Measurements from ENCODE around the gene GCN1.
"Not testable (repeated sequence)": the region's sequence is repeated elsewhere in the genome, so short reads cannot be mapped to it uniquely, and the experiment has no call there.

GCN1 gene

GRCh38 chr12:120194534-120195395 is at the start of gene GCN1:
GCN1 (minus strand) TSS chr12:120194715; CDS start chr12:120194697, 18 bp downstream.
- peak; percentile 86 for DNase-seq (ENCODE audit: low spot score)

GRCh38 chr12:120242971-120243699 is 48.6 kb upstream of the GCN1 start:
- no peak for DNase-seq (ENCODE audit: low spot score)

DNA sequence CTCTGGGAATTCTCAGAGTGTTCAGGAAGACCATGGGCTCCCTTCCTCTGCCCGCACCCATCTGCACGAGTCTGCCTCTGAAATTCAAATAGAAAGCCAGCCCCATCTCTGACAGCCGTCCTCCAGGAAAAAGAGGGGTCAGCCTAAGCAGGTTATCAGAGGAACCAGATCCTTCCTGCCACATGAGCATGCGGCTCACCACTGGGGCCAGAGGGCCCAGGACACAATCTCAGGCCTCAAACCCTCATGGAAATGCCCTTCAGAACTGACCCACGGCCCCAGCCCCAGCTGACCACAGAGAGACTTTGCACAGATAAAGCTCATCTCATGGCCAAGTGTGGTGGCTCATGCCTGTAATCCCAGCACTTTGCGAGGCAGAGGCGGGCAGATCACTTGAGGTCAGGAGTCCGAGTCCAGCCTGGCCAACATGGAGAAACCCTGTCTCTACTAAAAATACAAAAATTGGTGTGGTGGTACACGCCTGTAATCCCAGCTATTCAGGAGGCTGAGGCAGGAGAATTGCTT is 47.8 kb upstream of the GCN1 start:
- no peak for DNase-seq (ENCODE audit: low spot score)

GRCh38 chr12:120241561-120242274 is 47.2 kb upstream of the GCN1 start:
- DNase-seq (ENCODE audit: low spot score) = no peak

GRCh38 chr12:120240495-120240833 is 45.9 kb upstream of the GCN1 start:
- no peak for DNase-seq (ENCODE audit: low spot score)

- no peak for DNase-seq (ENCODE audit: low spot score)
These were observed 45.4 kb upstream of the GCN1 start for GRCh38 chr12:120239776-120240494.

DNA sequence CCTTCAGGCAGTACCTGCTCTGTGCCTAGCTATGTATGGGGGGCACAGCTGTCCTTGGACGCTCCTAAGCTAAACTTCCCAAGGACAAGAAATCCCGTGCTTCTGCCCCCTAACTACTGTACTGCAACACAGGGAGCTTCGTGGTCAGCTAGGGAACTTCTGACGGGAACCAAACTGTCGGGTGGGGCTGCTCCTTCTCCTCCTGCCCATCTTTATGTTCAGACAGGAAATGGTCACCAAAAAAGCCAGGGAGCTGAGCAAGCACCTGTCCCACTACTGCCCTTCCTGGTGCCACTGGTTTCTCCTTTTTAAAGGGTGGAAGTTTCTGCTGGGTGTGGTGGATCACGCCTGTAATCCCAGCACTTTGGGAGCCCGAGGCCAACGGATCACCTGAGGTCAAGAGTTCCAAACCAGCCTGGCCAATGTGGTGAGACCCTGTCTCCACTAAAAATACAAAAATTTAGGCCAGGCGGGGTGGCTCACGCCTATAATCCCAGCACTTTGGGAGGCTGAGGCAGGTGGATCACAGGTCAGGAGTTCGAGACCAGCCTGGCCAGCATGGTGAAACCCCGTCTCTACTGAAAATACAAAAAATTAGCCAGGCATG is 44.4 kb upstream of the GCN1 start:
- no peak for DNase-seq (ENCODE audit: low spot score)

GRCh38 chr12:120238217-120238616 is 43.7 kb upstream of the GCN1 start:
- no peak for DNase-seq (ENCODE audit: low spot score)

DNA sequence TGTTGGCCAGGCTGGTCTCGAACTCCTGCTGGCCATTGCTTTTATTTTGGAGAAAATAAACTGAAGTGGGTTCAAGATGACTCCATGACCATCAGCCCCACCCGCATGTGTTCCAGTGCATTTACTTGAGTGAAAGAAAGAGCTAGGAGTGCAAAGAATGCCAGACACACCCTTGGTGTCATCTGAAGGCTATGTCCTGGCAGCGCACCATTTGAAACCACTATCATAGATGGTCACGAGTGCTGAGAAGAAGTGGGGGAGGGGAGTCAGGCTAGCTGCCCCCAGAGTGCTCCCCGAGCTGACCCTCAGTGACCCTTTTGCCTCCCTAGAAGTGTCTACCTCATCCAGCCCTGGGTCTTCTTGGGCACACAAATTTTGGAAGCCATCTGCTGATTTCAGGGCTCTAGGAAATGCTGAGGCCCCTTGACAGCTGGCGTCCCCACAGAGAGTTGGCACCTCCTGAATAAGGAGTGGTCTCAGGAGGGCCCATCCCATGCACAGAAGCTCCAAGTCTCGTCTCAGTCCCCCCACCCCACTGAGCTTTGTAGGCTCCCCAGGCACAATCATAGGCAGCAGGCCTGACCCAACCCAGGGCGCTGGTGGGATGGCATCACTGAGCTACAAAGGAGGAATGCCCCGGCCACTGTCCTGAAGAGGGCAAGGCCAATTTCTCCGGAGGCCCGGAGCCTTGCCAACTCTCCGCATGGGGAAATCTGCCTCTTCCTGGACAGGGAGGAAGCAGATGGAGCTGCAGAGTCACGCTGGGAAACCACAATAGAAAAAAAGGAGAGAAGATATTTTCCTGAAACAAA is 43.1 kb upstream of the GCN1 start:
- no peak for DNase-seq (ENCODE audit: low spot score)

- DNase-seq (ENCODE audit: low spot score) = not testable (repeated sequence)
These were observed 42.3 kb upstream of the GCN1 start for GRCh38 chr12:120236809-120237208.

GRCh38 chr12:120235369-120236323 is 41.1 kb upstream of the GCN1 start:
- no peak for DNase-seq (ENCODE audit: low spot score)

GRCh38 chr12:120234643-120235368 is 40.3 kb upstream of the GCN1 start:
- DNase-seq (ENCODE audit: low spot score) = no peak

DNA sequence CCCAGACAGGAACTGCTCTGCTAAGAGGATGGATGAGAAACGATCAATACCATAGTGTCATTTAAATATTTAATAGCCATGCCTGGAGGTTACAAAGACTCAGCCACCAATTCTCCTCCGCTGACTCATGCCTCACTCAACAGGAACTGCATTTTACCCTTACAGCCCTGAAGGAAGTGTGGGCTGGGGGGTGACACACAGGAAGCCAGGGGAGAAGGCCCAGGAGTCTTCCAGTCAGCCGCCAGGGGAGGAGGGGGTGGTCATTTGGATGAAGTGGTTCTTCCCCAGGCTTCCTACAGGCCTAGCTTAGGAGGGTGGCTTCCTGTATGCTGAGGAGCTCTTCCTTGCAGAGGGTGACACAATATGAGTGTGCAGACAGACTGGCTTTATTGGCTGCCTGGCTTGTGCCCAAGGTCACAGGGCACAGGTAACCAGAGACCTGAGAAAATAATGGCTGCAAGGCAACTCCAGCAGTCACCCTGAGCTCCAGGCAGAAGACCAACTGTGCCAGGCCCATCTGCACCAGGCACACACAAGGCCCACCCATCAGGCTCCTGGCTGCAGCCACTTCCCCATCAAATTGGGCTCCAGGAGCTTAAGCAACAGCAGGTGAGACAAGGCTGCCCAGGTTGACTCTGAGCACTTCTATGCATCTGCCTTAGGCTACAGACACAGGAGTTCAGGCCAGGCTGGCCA is 36.9 kb upstream of the GCN1 start:
- no peak for DNase-seq (ENCODE audit: low spot score)

DNA sequence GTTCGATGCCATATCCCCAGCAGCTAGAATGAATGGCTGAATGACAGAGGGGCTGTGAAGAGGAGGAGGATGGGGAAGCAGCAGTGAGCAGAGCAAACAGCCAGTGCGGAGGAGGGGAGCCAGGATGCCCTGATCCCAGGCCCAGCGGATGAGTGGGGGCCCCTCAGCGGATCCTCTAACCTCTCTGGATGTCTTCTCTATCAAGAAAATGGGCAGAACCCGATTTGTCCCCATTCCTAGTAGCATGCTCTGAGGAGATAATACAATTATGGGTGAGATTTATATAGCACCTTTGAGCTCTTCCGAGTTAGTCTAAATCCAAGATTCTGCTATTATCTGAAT is 36.4 kb upstream of the GCN1 start:
- DNase-seq (ENCODE audit: low spot score) = no peak

- no peak for DNase-seq (ENCODE audit: low spot score)
These were observed 35.9 kb upstream of the GCN1 start for GRCh38 chr12:120230326-120230973.

- no peak for DNase-seq (ENCODE audit: low spot score)
These were observed 35.2 kb upstream of the GCN1 start for GRCh38 chr12:120229487-120230325.

- DNase-seq (ENCODE audit: low spot score) = no peak
These were observed 34.6 kb upstream of the GCN1 start for GRCh38 chr12:120229071-120229486.
